Measurements from ENCODE around the gene GOLT1A. TPM values are rescaled to one million over a fixed set of nuclear protein-coding genes. Genes with fewer than 3 reads are reported as not detected.

Gene GOLT1A
- total and polyA plus RNA-seq, 2 of the 8 experiments (the other 6 are each of a cell fraction or from before 2014, with no cell fraction given) = 7.5 to 8.5 TPM

DNA sequence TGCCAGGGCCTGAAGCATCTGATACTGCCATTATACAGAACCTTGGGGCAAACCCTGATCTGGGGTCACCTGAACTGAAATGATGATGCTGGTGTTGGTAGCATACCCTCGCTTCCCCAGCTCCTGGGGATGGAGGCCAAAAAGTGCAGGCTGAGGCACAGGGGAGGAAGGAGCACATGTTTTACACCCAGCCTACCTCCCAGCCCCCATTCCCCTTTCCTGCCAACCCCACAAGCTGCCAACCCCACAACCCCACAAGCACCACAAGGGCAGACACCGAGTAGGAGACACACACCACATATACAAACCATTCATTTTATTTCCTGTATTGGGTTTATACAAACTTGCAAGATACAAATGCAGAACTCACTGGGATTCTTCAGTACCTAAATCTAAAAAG is 4.8 kb upstream of the GOLT1A start:
- H3K4me1 ChIP-seq (replicated peaks in 1 of 4; ENCODE audit: control insufficient read depth in 3 of 4, insufficient read depth in 4 of 4, low read length in 3 of 4) = peaks cover 0 to 4% (median 2%) of the 10 kb centered on the region in 4 experiments; a peak in 3 of 7 replicates
- H3K23me2 ChIP-seq (ENCODE audit: low read depth, low read length) = peaks cover 9% of the 10 kb centered on the region; the same call in 1 of the 2 replicates
- no peaks in the 10 kb centered on the region for H3K36me3 ChIP-seq (ENCODE audit: control insufficient read depth in 2 of 4, insufficient read depth in 4 of 4, low read length in 3 of 4)
- no peaks in the 10 kb centered on the region for H3K79me1 ChIP-seq (ENCODE audit: low read depth, low read length)
- H2BK15ac ChIP-seq (ENCODE audit: low read length) = no peak overlapping the region
- no peak overlapping the region for H3K14ac ChIP-seq (ENCODE audit: insufficient read length)
- H3K79me2 ChIP-seq (ENCODE audit: control insufficient read depth in 1 of 2, insufficient read depth in 2 of 2, low read length in 2 of 2) = no peaks in the 10 kb centered on the region
- H3K27ac ChIP-seq (ENCODE audit: low read depth, low read length) = no peak overlapping the region
- no peak for TF ChIP-seq KDM1A (IDR thresholded peaks at IDR 0.05; ENCODE audit: borderline replicate concordance, low read length)
- no peak for TF ChIP-seq FOSL1 (IDR thresholded peaks at IDR 0.05; ENCODE audit: insufficient read depth, low read depth, low read length)
- no peak for TF ChIP-seq CTBP2 (IDR thresholded peaks at IDR 0.05; ENCODE audit: borderline replicate concordance, insufficient read depth, insufficient read length, low read length)
- no peak for TF ChIP-seq BRCA1 (IDR thresholded peaks at IDR 0.05; ENCODE audit: low read depth, low read length)
- no peak for TF ChIP-seq CEBPB (IDR thresholded peaks at IDR 0.05; ENCODE audit: low read depth, low read length)
- TF ChIP-seq RBBP5 (IDR thresholded peaks at IDR 0.05; ENCODE audit: borderline replicate concordance, low read depth, low read length) = no peak
- H4K91ac ChIP-seq (replicated peaks; ENCODE audit: insufficient read length, low read length) = no peak overlapping the region
- no peak overlapping the region for H4K5ac ChIP-seq (ENCODE audit: insufficient read length, low read depth, low read length)
- H4K8ac ChIP-seq (ENCODE audit: extremely low read depth, insufficient read depth, low read length) = no peak overlapping the region
- ChIA-PET POLR2A (ENCODE audit: partially characterized antibody) (no interaction called here), CTCF (ENCODE audit: partially characterized antibody) (interaction anchor here (1.1 to 9.9 kb wide), 4 partner anchors 38 to 143 kb away, joined by 3 to 156 read pairs (median 44); partner anchors contain the start of gene PLEKHA6)
- H2AFZ ChIP-seq (ENCODE audit: low read length) = no peak overlapping the region
- no peak overlapping the region for H3K4me2 ChIP-seq (ENCODE audit: insufficient read depth in 1 of 2, low read depth in 2 of 2, low read length in 2 of 2)
- no peak overlapping the region for H3K4me3 ChIP-seq (ENCODE audit: extremely low read depth in 1 of 4, insufficient read depth in 2 of 4, low read depth in 3 of 4, low read length in 4 of 4)
- no peak overlapping the region for H3K18ac ChIP-seq (ENCODE audit: extremely low read depth, low read length)
- H2BK12ac ChIP-seq (ENCODE audit: low read depth, low read length) = no peak overlapping the region
- no peak overlapping the region for H2BK20ac ChIP-seq (ENCODE audit: low read length)
- no peaks in the 10 kb centered on the region for H3K9me3 ChIP-seq (ENCODE audit: insufficient read depth in 2 of 2, low read depth in 1 of 2, low read length in 1 of 2)
- H3K4ac ChIP-seq (replicated peaks; ENCODE audit: insufficient read length, low read depth, low read length) = no peak overlapping the region
- DNase-seq (ENCODE audit: low read depth in 1 of 2, low spot score in 2 of 2) = no peak
- H3K56ac ChIP-seq (replicated peaks; ENCODE audit: insufficient read length, low read depth, low read length) = no peak overlapping the region
- no peak overlapping the region for H2AK5ac ChIP-seq (ENCODE audit: low read depth, low read length)
- no peak overlapping the region for H2BK120ac ChIP-seq (replicated peaks; ENCODE audit: low read depth, low read length)
- no peaks in the 10 kb centered on the region for H3K27me3 ChIP-seq (replicated peaks in 1 of 4; ENCODE audit: control insufficient read depth in 3 of 4, extremely low read depth in 1 of 4, insufficient read depth in 3 of 4, low read length in 3 of 4)
- 87% methylated on average over 2 of the region's 2 CpGs; no CpG with 5 or more reads in 1 of the 2 experiments for WGBS, 2 experiments (ENCODE audit: extremely low coverage in 1 of 2, insufficient coverage in 1 of 2, insufficient read length in 1 of 2, insufficient replicate concordance in 2 of 2, low coverage in 1 of 2, low lambda C conversion rate in 2 of 2, missing lambda C conversion rate in 1 of 2)
- H3K23ac ChIP-seq (ENCODE audit: insufficient read length) = no peak overlapping the region
- H2BK5ac ChIP-seq (ENCODE audit: low read depth, low read length) = no peak overlapping the region
- no peaks in the 10 kb centered on the region for H4K20me1 ChIP-seq (replicated peaks in 1 of 2; ENCODE audit: control insufficient read depth in 1 of 2, insufficient read depth in 2 of 2, low read length in 2 of 2)
- no peak for FAIRE-seq
- H3K9ac ChIP-seq (replicated peaks in 1 of 4; ENCODE audit: extremely low read depth in 1 of 4, low read depth in 3 of 4, low read length in 3 of 4) = no peak overlapping the region
